ENCODE measurements around the gene CYGB. TPM values are rescaled to one million over a fixed set of nuclear protein-coding genes. Genes with fewer than 3 reads are reported as not detected.

CYGB gene
- total RNA-seq, 1 donor = 39.1 TPM

DNA sequence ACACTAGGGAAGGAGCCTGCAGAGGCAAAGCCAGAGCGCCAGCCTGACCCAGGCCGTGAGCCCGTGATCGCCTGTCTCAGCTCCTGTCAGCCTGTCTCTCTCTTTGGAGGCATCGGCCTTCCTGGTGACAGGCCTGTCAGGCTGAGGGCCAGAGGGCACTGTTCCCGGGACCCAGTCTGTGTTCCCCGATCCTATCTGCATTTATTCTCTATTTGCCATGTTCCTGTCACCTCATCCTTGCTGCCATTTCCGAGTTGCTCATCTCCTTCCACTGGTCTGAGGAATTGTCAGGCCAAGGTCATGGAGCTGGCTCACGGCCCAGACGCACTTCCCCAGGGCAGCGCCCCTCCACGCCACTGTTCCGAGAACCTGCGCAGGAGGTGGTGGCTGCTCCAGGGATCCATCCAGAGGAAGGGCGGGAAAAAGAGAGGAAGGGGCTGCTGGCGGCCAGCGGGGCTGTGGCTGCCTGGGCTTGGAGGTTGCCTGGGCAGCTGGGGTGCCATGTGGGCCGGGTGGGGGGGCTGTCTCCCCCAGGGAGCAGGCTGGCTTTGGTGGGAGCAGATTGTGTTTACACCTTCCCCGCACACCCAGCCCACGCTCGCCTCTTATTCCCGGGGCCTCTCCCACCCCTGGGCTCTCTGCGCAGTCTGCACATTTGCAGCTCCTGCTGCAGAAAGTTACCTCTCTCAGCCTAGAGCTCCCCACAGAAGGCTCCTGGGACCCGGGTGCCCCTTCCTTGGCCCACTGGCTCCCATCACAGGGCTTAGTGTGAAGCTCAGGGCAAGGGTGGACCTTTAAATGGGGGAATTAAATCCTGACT, 7.2 kb upstream of the CYGB start:
- Histone ChIP-seq H4K20me1 (ENCODE audit: insufficient read depth, low read length) (no peaks in the 10 kb centered on the region), H3K79me2 (ENCODE audit: insufficient read depth, low read length) (no peaks in the 10 kb centered on the region), H3K4me2 (ENCODE audit: insufficient read depth, low read length) (no peak overlapping the region)

DNA sequence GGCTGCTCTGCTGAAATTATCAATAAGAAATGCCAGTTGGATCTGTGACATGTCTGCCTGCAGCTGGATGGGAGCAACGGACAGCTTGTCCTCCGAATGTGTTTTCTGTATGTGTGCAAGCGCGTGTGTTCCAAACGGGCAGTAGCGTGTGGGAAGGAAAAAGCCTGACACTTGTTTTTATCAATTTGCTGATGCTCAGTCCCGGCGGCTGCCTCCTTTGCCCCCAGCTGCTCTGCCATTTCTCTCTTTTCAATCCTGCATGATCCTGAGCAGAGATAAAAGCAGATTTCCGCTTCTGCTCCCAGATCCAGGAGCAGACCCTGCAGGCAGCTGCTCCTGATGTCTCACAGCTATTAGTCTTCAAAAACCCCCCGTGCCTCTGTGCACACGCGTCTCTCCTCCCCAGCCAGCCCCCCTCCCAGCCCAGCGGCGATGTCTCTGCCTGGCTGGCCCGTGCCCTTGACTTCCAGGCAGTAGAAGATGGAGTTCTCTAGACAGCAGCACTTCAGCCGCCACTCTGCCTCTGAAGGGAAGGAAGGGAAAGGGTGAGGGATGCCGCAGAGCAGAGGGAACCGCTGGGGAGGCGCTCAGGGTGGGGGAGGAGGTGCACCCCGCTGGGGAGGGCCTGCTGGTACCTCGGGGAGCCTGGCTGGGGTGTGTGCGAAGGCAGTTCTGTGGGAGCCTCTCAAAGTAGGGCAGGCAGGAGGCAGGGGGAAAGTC, 6.5 kb upstream of the CYGB start:
- Histone ChIP-seq H3K79me2 (ENCODE audit: insufficient read depth, low read length) (no peaks in the 10 kb centered on the region), H3K4me3 (ENCODE audit: insufficient read depth, low read length) (no peak overlapping the region), H3K4me2 (ENCODE audit: insufficient read depth, low read length) (no peak overlapping the region), H3K36me3 (ENCODE audit: insufficient read depth, low read length) (no peaks in the 10 kb centered on the region), H3K27me3 (ENCODE audit: insufficient read depth, low read length) (peaks cover 6% of the 10 kb centered on the region), H3K9me3 (ENCODE audit: low read depth, low read length) (no peaks in the 10 kb centered on the region), H4K20me1 (ENCODE audit: insufficient read depth, low read length) (no peaks in the 10 kb centered on the region), H3K4me1 (ENCODE audit: insufficient read depth, low read length) (peaks cover 24% of the 10 kb centered on the region), H2AFZ (ENCODE audit: low read length) (no peak overlapping the region), H3K27ac (ENCODE audit: low read depth, low read length) (no peak overlapping the region)
- peak; percentile 84 for DNase-seq (ENCODE audit: insufficient read length, low spot score, missing footprints)
- TF ChIP-seq, protein P1, sequence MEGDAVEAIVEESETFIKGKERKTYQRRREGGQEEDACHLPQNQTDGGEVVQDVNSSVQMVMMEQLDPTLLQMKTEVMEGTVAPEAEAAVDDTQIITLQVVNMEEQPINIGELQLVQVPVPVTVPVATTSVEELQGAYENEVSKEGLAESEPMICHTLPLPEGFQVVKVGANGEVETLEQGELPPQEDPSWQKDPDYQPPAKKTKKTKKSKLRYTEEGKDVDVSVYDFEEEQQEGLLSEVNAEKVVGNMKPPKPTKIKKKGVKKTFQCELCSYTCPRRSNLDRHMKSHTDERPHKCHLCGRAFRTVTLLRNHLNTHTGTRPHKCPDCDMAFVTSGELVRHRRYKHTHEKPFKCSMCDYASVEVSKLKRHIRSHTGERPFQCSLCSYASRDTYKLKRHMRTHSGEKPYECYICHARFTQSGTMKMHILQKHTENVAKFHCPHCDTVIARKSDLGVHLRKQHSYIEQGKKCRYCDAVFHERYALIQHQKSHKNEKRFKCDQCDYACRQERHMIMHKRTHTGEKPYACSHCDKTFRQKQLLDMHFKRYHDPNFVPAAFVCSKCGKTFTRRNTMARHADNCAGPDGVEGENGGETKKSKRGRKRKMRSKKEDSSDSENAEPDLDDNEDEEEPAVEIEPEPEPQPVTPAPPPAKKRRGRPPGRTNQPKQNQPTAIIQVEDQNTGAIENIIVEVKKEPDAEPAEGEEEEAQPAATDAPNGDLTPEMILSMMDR (IDR thresholded peaks at IDR 0.05; ENCODE audit: extremely low read depth, low read depth, low read length) = no peak

More for the DNA sequence above, 7.2 kb upstream of the CYGB start:
- H3K36me3 ChIP-seq (ENCODE audit: insufficient read depth, low read length) = no peaks in the 10 kb centered on the region
- H3K4me1 ChIP-seq (ENCODE audit: insufficient read depth, low read length) = peaks cover 24% of the 10 kb centered on the region
- no peaks in the 10 kb centered on the region for H3K9me3 ChIP-seq (ENCODE audit: low read depth, low read length)
- DNase-seq (ENCODE audit: insufficient read length, low spot score, missing footprints) = peak; percentile 63
- no peak overlapping the region for H3K4me3 ChIP-seq (ENCODE audit: insufficient read depth, low read length)
- H3K27ac ChIP-seq (ENCODE audit: low read depth, low read length) = no peak overlapping the region
- peaks cover 6% of the 10 kb centered on the region for H3K27me3 ChIP-seq (ENCODE audit: insufficient read depth, low read length)
- H2AFZ ChIP-seq (ENCODE audit: low read length) = no peak overlapping the region
- TF ChIP-seq, protein P1 (IDR thresholded peaks at IDR 0.05; ENCODE audit: extremely low read depth, low read depth, low read length) = no peak

DNA sequence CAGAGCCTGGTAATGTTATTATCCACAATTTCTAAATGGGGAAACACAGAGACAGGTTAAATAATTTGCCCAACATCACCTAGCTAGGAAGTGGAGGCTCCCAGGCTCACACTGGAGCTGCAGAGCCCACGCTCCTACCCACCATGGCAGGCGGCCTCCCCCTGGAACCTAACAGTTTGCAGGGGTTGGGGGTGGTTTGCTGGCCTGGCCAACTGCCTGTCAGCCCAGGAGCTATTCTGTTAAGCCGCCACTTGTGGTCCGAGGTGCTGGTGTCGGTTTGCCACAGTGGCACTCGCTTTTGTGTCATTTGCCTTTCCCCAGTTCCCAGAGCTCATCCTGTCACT, 5.9 kb upstream of the CYGB start:
- Histone ChIP-seq H3K79me2 (ENCODE audit: insufficient read depth, low read length) (no peaks in the 10 kb centered on the region), H3K36me3 (ENCODE audit: insufficient read depth, low read length) (no peaks in the 10 kb centered on the region), H3K27me3 (ENCODE audit: insufficient read depth, low read length) (peaks cover 10% of the 10 kb centered on the region), H3K4me2 (ENCODE audit: insufficient read depth, low read length) (no peak overlapping the region), H3K4me3 (ENCODE audit: insufficient read depth, low read length) (no peak overlapping the region), H3K4me1 (ENCODE audit: insufficient read depth, low read length) (peaks cover 27% of the 10 kb centered on the region), H3K9me3 (ENCODE audit: low read depth, low read length) (no peaks in the 10 kb centered on the region), H3K27ac (ENCODE audit: low read depth, low read length) (no peak overlapping the region), H2AFZ (ENCODE audit: low read length) (no peak overlapping the region), H4K20me1 (ENCODE audit: insufficient read depth, low read length) (no peaks in the 10 kb centered on the region)
- peak; percentile 1 for DNase-seq (ENCODE audit: insufficient read length, low spot score, missing footprints)
- TF ChIP-seq, protein P1 (IDR thresholded peaks at IDR 0.05; ENCODE audit: extremely low read depth, low read depth, low read length) = no peak

DNA sequence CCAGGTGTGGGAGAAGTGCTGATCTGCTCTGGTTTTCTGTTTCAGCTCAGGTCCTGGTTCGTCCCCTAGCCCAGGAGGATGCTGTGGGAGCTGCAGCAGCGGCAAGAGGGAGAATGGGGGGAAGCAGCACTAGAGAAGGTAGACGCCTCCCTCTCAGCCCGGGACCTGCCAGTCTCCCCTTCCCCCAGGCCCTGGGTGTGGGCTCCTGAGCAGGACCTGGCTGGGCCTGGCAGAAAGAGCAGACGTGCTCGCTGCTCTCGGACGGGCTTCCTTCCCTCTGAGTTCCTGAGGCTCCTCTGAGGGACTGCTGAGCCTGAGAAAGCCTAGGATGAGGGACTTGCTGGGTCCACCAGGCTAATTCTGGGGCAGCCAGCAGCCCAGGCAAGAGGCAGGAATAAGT, 5.5 kb upstream of the CYGB start:
- Histone ChIP-seq H4K20me1 (ENCODE audit: insufficient read depth, low read length) (no peaks in the 10 kb centered on the region), H2AFZ (ENCODE audit: low read length) (no peak overlapping the region), H3K36me3 (ENCODE audit: insufficient read depth, low read length) (no peaks in the 10 kb centered on the region), H3K79me2 (ENCODE audit: insufficient read depth, low read length) (no peaks in the 10 kb centered on the region), H3K4me2 (ENCODE audit: insufficient read depth, low read length) (no peak overlapping the region), H3K9me3 (ENCODE audit: low read depth, low read length) (no peaks in the 10 kb centered on the region), H3K27me3 (ENCODE audit: insufficient read depth, low read length) (peaks cover 14% of the 10 kb centered on the region), H3K27ac (ENCODE audit: low read depth, low read length) (no peak overlapping the region), H3K4me1 (ENCODE audit: insufficient read depth, low read length) (peaks cover 29% of the 10 kb centered on the region), H3K4me3 (ENCODE audit: insufficient read depth, low read length) (no peak overlapping the region)
- TF ChIP-seq, protein P1 (IDR thresholded peaks at IDR 0.05; ENCODE audit: extremely low read depth, low read depth, low read length) = no peak
- DNase-seq (ENCODE audit: insufficient read length, low spot score, missing footprints) = peak; percentile 31
